ENCODE data around the gene AHRR. TPM values are rescaled to one million over a fixed set of nuclear protein-coding genes. Genes with fewer than 3 reads are reported as not detected.
"Not testable (repeated sequence)": the region's sequence is repeated elsewhere in the genome, so short reads cannot be mapped to it uniquely, and the experiment has no call there.

AHRR gene
- polyA plus RNA-seq, 4 donors: 2.5 to 3.5 (median 3.0) TPM

- no peak for DNase-seq (ENCODE audit: low read depth in 4 of 4, low spot score in 3 of 4)
These were observed 69.3 kb downstream of the AHRR start for GRCh38 chr5:390623-391491.

GRCh38 chr5:392431-392988, 71.0 kb downstream of the AHRR start:
- no peak for DNase-seq (ENCODE audit: low read depth in 4 of 4, low spot score in 3 of 4)

GRCh38 chr5:393846-394275, 72.3 kb downstream of the AHRR start:
- DNase-seq (ENCODE audit: low read depth in 4 of 4, low spot score in 3 of 4): no peak

- DNase-seq (ENCODE audit: low read depth in 4 of 4, low spot score in 3 of 4): no peak
These were observed 73.2 kb downstream of the AHRR start for GRCh38 chr5:394671-395155.

- no peak for DNase-seq (ENCODE audit: low read depth in 4 of 4, low spot score in 3 of 4)
These were observed 73.8 kb downstream of the AHRR start for GRCh38 chr5:395156-395920.

GRCh38 chr5:395921-396530, 74.5 kb downstream of the AHRR start:
- DNase-seq (ENCODE audit: low read depth in 4 of 4, low spot score in 3 of 4): no peak

- no peak for DNase-seq (ENCODE audit: low read depth in 4 of 4, low spot score in 3 of 4)
These were observed 75.0 kb downstream of the AHRR start for GRCh38 chr5:396531-396961.

- not testable (repeated sequence) for DNase-seq (ENCODE audit: low read depth in 4 of 4, low spot score in 3 of 4)
These were observed 76.6 kb downstream of the AHRR start for GRCh38 chr5:398141-398474.

GRCh38 chr5:398475-399295, 77.2 kb downstream of the AHRR start:
- DNase-seq (ENCODE audit: low read depth in 4 of 4, low spot score in 3 of 4): no peak

GRCh38 chr5:399296-400281, 78.1 kb downstream of the AHRR start:
- peak; percentile 51 to 74 (median 66) for DNase-seq (ENCODE audit: low read depth in 4 of 4, low spot score in 3 of 4)

- no peak for DNase-seq (ENCODE audit: low read depth in 4 of 4, low spot score in 3 of 4)
These were observed 79.0 kb downstream of the AHRR start for GRCh38 chr5:400282-401145.

GRCh38 chr5:401146-402034, 79.9 kb downstream of the AHRR start:
- DNase-seq (ENCODE audit: low read depth in 4 of 4, low spot score in 3 of 4): no peak

GRCh38 chr5:402219-402614, 80.7 kb downstream of the AHRR start:
- DNase-seq (ENCODE audit: low read depth in 4 of 4, low spot score in 3 of 4): not testable (repeated sequence)

GRCh38 chr5:402615-403359, 81.3 kb downstream of the AHRR start:
- no peak for DNase-seq (ENCODE audit: low read depth in 4 of 4, low spot score in 3 of 4)

- DNase-seq (ENCODE audit: low read depth in 4 of 4, low spot score in 3 of 4): no peak
These were observed 82.5 kb downstream of the AHRR start for GRCh38 chr5:403995-404394.

- DNase-seq (ENCODE audit: low read depth in 4 of 4, low spot score in 3 of 4): no peak
These were observed 83.2 kb downstream of the AHRR start for GRCh38 chr5:404666-405241.

Data from left renal pelvis (tissue), 4 donors.